Stimulated activated CD8-positive, alpha-beta memory T cell treated with anti-CD3 and anti-CD28 coated beads, Interleukin-15, amount 100 ng/mL, for 24 hours (primary cell): Measurements from ENCODE around the gene LIPA.
A peak's percentile ranks its signal among the peaks of the same experiment; 100 is the strongest.

Experiments
- DNase-seq: peaks from one replicate; pipeline ENCODE4 v3.0.0-alpha.2; 2020; ENCODE audit warnings: low read depth

LIPA gene

DNA sequence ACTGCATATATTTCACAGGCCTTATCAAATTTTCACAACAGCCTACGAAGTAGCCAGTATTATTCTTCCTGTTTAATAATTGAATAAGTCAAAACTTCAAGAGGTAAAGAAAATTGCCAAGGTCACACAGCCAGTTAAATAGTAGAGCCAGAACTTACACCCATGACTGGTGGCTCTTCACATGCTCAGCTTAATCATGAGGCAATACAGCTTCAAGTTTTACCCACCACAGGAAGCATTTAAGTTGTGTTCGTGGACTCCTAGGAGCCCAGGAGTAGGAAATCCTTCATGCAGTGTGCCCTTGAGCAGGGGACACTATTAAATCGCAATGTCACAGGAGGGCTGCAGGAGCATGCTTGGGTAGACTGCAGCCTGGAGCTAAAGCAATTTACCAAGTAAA lies 11.1 kb downstream of the LIPA start:
- DNase-seq, result no peak

DNA sequence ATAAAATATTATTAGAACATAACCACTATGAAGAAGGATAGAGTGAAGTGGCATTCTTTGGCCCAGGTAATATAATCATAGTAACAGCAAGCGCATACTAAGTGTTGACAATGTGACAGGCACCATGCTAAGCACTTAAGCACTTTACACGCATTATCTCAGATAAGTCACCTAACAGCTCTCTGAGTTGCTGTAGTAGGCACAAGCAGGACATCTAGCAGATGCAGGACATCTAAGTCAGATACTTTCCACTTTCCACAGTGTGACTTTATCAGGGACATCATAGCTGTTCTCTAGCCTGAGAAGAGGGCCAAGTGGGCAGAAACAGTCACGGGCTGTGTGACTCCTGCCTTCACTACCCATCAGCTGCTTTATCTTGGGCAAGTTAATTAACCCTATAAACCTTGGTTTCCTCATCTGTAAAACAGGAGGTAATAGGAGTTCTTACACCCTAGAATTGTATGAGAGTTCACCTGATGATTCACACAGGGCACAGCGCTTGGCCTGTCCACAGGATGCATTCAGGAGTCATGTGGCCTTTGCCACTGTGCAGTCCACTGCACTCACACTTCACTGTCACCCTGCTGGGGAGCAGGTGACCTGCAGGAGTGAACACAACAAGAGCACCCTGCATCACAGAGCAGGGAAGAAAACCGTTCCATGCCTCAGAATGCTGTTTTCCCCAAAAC lies 12.5 kb downstream of the LIPA start:
- no peak for DNase-seq

DNA sequence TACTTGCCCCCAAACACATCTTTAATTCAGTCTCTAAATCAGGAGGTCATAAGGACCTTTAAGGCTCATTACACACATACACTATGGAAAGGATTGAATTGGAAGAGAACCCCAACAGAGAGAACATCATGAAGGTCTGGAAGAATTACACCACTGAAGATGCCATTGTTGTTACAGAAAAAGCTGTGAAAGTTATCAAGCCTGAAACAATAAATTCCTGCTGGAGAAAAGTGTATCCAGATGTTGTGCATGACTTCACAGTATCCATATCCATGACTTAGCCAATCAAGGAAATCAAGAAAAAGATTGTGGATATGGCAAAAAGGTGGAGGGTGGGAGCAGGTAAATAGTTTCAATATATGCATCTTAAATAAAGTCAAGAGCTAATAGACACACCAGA lies 13.7 kb downstream of the LIPA start:
- DNase-seq, result no peak

DNA sequence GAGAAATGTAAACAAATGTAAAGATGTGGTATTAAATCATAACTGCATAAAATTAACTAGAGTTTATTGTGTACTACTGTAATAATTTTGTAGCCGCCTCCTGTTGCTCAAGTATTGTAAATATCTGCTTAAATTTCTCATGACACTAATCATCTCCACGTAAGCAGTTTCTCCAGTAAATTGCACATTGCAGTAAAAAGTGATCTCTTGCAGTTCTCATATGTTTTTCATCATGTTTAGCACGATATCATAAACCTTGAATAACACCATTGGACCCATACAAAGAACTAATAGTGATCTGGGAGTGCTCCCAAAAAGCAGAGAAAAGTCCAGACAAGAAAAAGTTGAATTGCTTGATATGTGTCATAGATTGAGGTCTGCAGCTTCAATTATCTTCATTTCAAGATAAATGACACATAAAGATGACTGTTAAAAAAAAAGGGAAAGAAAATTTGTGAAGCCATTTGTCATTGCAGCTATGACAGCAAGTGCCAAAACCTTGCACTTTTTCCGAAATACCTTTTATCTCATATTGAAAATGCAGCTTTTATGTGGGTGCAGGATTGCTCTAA lies 15.3 kb downstream of the LIPA start:
- DNase-seq, result no peak

DNA sequence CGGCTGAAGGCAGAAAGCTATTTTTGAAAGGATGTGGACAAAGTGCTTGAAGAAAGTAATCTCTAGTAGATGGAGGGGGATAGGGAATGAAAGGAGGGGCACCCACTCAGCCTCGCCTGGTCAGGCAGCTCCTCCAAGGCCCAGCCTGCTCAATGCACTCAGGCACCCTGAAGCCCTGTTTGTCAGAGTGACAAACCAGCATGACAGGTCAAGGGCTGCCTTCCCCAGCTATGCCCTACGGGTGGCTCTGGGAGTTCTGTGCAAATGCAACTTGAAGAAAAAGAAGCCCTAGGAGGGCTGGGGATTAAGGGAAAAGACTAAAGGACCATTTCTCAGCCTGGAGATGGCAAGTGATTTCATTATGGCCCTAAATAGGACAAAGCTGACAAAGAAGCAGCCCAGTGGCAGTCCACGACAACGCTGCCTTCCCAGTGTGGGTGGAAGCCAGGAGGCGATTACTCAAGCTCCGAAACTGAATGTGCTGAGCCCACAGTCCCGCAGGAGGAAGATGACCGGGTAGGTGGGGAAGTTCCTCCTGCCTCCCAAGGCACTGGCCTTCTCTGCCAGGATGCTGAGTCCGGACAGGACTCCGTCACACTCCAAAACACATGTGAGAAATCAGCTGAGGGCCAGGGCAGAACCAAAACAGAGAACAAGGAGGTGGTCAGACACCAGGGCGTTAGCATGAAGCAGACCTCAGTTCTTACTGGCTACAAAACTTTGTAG lies 16.3 kb downstream of the LIPA start:
- no peak for DNase-seq

DNA sequence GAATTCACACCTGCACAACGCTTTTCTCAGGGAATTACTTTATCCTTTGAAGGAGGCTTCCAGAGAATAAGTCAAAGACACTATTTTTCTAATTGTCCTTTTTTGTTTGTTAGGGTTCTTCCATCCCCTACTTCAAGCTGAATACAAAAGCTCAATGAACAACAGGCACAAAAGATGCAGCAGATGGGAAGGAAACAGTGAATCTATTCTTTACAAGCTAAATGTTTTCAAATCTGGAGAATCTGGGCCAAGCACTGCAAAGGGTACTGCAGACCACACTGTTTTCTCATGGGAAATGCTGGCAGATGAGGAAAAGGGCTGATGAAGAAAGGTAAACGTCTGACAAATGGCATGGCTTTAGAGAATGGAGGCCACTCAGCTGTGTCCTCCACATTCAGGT lies 18.5 kb downstream of the LIPA start:
- no peak for DNase-seq

DNA sequence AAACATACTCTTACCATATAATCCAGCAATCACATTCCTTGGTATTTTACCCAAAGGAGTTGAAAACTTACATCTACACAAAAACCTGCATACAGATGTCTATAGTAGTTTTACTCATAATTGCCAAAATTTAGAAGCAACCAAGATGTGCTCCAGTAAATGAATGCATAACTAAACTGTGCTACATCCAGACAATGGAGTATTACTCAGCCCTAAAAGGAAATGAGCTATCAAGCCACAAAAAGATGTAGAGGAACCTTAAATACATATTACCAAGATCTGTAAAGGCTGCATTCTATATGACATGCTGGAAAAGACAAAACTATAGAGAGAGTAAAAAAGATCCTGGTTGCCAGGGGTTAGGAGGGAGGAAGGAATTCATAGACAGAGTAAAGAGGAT lies 22.6 kb downstream of the LIPA start:
- DNase-seq, result no peak

DNA sequence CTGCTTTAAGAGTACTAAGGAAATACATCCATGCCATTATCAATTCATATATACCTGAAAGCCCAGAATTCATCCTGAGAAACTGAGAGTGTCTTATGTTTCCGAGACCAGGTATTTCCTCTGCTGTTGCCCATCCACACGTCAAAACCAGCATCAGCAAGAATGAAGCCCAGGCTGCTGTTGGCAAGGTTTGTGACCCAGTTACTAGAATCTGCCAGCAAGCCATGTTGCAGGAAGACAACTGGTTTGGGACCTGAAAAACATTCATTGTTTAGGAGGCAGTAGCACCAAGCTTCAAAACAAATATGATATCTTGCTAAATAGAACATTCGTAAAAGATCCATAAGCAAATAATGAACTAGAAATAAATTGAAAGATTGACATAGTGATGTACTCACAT lies 23.4 kb downstream of the LIPA start:
- DNase-seq, result no peak

DNA sequence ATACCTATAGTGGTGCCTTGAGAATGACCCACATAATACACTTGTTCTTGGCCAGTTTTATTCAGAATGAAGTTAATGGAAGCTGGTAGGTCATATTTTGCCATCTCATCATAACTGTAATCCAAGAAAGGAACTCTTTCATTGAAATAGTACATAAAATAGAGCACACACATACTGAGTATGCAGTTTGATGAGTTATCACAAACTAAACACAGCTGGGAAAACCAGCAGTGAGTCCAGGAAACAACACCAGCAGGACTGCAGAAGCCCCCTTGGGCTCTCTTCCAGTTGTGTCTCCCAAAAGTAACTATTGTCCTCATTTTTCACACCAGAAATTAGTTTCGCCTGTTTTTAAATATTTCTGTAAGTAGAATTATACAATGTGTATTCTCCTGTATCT lies 24.7 kb downstream of the LIPA start:
- no peak for DNase-seq

DNA sequence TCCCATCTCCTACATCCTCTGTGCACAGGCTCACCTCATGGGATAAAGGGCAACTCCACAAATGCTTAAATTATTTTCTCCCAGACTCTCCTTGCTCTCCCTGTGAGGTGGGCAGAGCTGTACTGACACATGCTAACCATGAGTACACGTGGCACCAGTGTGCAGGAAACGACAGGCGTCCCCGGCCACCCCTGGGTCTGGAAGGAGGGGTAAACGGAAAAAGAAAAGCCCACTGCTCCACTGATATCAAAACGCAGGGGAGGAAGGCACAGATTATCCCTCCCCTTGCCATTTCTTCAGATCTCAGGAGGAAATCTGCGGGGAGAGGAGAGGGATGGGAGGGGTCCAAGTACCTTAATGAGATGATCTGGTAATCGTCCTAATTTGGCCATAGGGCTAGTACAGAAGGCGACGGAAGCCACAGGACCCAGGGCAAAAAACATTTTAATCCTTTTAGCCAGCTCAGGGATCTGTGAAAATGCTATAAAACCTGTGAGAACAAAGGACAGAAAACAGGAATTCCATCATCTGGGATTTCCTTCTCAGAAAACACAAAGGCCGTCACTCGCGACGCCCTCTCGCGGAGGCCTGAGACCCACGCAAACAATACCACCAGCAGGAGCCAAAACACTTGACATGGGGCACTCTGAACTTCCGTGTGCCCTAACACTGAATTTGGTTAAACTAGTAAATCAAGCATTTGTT lies 26.7 kb downstream of the LIPA start:
- DNase-seq, result no peak

DNA sequence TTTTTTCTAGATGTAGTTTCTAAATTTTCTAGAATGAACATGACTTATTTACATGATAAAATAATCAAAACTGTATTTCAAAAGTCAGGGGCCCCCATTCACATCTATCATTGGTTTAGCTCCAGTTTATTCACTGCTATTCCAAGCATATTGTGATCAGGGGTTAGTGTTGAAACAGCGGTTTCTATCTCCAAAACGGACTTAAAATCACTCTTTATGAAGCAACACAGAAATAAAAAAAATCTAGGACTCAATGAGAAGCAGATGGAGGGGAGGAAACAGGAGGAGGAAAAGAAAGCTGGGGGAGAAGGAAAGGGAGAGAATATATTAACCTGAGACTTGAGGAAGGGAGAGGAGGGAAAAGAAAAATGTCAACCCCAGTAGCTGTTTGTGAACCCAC lies 29.7 kb downstream of the LIPA start:
- no peak for DNase-seq

DNA sequence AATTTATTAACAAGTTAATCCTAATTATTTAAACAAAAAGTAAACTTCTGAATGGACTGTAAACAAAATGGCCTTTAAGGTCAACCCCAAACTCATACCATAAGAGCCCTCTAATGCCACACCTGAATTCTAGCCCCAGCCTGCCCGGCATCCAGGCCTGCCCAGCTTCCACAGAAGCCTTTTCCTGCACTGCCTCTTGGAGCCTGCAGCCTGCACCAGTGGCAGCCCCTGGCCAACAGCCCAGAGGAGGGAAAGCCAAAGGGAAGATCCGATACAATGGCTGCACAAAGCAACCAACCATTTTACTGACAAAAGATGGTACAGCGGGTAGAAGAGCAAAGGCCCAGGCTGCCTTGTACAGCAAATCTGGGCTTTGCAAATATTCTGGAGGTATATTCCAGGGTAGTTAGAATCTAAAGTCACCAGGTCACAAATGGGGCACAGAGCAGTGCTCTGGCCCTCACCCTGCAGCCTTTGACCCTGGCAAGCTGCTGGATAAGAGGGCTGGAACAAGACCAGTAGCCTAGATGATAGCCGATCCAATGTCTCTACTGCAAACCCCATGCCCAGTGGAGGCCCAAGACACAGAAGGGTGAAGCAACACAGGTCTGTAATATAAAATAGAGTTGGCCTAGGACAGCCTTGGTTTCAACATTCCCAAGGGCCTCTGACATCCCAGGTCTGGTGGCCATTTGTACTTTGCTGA lies 31.9 kb downstream of the LIPA start:
- DNase-seq, result no peak

DNA sequence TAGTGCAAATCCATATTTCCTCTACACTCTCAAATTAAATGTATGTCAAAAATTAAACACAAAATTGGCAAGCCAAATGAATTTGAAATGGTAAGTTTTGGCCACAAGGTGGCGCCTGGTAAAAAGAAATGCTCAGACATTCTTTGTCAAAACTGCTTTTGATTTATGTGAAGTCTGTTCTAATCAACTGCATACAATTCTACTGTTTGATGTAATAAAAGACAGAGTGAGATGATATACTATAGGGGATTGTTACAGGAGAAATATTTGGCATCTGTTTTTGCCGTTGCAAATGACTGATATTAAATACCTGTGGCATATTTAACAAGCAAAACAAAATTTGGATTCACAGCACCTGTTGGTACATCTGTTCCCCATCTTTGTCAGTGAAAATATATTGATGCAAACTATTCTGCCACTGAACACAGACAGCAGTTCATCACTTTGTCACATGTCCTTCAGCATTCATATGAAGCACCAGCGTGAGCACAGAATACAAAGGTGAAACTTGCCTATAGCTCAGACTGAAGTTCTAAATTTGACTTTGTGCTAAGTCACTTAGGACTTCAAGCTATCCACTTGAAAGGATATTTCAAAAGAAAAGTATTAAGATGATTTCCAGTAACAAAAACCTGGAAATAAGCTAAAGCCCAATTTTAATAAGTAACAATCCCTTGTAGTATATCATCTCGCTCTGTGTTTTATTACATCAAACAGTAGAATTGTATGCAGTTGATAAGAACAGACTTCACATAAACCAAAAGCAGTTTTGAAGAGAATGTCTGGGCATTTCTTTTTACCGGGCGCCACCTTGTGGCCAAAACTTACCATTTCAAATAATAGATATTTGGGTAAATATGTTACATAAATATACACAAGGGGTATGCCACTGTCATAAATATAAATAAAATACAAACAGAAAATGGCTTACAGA lies 34.3 kb downstream of the LIPA start:
- DNase-seq, result peak; percentile 22

DNA sequence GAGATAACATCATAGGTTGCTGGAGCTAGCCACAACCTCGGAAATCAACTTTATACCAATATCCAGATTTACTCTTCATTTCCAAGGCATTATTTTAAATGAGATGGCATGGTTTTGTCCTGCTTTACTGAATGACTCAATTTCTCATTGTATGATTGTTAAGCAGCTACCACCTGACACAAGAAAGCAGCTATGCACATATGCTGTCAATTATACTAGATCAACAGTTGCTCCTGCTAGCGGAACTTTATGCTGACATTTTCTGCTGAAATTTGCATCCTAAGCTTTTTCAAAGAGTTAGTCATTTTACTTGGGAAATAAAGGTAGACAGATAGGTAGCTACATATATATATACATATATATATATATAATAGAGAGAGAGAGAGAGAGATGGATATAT lies 35.5 kb downstream of the LIPA start:
- no peak for DNase-seq

DNA sequence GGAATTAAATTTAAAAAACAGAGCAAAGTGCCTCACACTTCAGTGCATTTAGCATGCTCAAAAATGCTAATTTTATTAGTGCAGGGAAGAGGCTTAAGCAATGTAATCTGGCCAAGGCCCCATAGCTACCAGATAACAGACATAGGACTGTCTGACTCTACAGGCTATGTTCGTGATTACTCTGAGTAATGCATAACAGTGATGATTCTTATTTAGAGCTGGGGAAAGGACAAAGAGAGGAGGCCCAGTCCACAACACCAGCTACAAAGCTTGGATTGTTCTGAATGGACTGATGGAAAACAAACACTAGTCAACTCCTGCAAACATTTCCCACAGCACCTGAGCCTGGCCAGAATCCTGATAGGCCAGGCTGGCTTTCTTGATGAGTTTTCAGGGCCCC lies 36.1 kb downstream of the LIPA start:
- no peak for DNase-seq

DNA sequence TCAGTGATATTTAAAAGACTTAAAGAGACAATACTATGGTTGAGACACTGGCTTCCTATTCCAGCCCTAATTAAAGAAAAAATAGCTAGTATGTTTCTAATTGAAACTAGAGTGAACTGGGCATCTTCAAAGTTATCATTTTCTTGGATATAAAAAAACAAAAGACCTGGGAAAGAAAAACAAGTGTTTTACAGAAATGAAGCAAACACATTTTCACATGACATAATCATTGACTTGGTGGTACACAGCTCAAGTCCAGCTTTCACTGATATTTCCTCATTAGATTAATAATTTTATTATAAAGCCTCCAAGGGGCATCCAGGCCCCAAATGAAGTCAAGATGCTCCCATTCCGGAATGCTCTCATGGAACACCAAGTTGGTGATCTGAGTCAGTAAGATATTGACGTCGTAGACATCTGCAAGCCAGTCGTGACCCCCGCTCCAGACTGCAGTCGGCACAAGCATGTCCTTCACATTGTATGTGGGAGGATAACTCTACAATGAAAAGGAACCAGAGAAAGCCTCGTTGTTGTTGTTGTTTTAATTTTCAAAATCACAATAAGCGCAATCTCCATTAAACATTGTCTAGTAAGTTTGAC lies 36.9 kb downstream of the LIPA start:
- DNase-seq, result no peak

DNA sequence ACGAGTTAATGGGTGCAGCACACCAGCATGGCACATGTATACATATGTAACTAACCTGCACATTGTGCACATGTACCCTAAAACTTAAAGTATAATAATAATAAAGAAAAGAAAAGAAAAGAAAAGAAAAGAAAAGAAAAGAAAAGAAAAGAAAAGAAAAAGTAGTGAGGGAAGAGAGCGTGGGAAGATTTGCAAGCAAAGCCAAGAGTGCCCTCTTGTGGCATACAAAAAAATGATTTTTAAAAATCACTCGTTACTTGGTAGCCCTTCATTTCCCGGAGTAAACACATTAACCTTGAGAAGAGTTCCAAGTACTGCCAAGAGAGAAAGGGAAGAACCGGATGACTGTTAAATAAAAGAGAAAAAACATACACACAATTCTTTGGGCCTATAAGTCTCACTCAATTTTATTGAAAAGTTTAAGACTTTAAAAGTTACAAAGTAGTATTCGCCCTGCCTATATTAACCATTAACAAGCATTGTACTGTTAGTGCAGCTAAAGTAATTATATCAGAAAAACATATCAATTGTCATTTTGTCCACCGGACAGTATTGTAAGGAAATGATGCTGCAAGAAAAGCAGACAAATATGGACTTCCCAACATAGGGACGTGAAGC lies 38.3 kb downstream of the LIPA start:
- DNase-seq, result no peak

DNA sequence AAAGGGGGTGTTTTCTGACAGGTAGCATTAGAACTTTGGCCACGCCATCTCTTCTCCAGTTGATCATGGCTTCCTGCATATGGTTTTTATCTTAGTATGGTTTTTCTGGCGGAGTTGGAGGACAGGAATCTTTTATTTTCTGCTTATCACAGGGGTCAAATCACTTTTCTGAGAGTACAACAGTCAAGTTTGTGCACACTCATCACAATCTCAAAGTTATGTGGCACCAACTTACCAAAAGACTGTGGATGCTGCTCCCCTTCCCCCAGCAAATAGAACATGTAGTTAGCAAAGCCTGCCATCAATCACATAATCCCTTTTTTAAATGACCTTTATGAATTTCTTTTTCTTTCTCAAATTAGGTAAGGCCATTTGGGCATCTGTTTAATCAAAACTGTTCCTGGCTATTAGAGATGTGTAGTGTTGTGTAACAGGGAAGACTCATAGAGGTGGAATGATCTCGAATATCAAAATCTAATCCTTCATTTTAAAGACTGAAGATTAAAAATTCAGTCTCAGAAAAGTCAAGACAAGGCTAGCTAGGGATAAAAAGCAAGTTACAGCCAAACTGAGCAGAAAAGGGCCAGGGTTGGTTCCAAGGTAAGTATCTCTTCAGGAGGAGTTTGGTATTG lies 40.7 kb downstream of the LIPA start:
- no peak for DNase-seq

DNA sequence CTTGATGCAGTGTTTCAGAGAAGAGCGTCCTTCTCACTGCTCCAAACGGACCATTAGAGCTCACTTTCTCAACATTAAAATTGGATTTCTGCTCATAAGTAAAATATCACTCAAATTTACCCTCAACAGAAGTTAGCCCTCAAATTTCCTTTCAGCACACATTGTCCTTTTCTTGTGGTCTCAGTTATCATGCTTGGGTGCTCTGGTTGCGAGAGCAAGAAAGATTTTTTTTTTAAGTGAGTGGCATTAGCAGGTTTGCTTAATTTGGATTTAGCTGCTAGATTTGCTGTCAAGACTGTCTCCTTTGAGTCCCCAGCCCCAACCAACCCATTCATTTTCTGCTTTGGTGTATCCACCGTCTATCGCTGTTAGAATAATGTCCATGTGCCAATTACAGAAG lies 41.9 kb downstream of the LIPA start:
- DNase-seq, result no peak
